MM.1S (cell line): ENCODE data around the gene PYGB.

ENCODE experiments used
- DNase-seq: peaks from one replicate; pipeline ENCODE4 v3.0.0-alpha.2; 2015
- H2AFZ ChIP-seq: fragments of 300-600 bp; sonication (generic); 2 replicates; pipeline ENCODE4 v1.6.0; 2016; ENCODE audit warnings: antibody characterized with exemption, low read length
- H3F3A ChIP-seq: fragments of 300-600 bp; sonication (generic); 2 replicates; pipeline ENCODE4 v1.6.1; 2016; ENCODE audit warnings: mild to moderate bottlenecking, antibody characterized with exemption, low read length, moderate library complexity, mixed read lengths; ENCODE audit not compliant: insufficient read depth
- H3K27ac ChIP-seq: fragments of 300-600 bp; sonication (generic); 2 replicates; pipeline ENCODE4 v1.5.1; 2016; ENCODE audit warnings: mild to moderate bottlenecking, low read length
- H3K27me3 ChIP-seq: fragments of 300-600 bp; sonication (generic); replicated peaks from 2 replicates; pipeline ENCODE4 v1.6.0; 2016; ENCODE audit warnings: low read length; ENCODE audit not compliant: insufficient read depth
- H3K36me3 ChIP-seq: fragments of 300-600 bp; sonication (generic); replicated peaks from 2 replicates; pipeline ENCODE4 v1.6.1; 2016; ENCODE audit warnings: mild to moderate bottlenecking, low read length, mixed read lengths; ENCODE audit not compliant: insufficient read depth
- H3K4me1 ChIP-seq: fragments of 300-600 bp; sonication (generic); 2 replicates; pipeline ENCODE4 v1.6.1; 2016; ENCODE audit warnings: low read length, mixed read lengths
- H3K4me2 ChIP-seq: fragments of 300-600 bp; sonication (generic); 2 replicates; pipeline ENCODE4 v1.6.0; 2016; ENCODE audit warnings: low read depth, low read length
- H3K4me3 ChIP-seq: fragments of 300-600 bp; sonication (generic); 2 replicates; pipeline ENCODE4 v1.5.1; 2016; ENCODE audit warnings: low read length, mixed read lengths
- H3K79me2 ChIP-seq: fragments of 300-600 bp; sonication (generic); 2 replicates; pipeline ENCODE4 v1.6.1; 2016; ENCODE audit warnings: mixed run types, low read length, mixed read lengths
- H3K9ac ChIP-seq: fragments of 300-600 bp; sonication (generic); 2 replicates; pipeline ENCODE4 v1.6.1; 2016; ENCODE audit warnings: low read length, mixed read lengths
- H3K9me2 ChIP-seq: fragments of 300-600 bp; sonication (generic); replicated peaks from 2 replicates; pipeline ENCODE4 v1.6.1; 2016; ENCODE audit warnings: mild to moderate bottlenecking, low read length, mixed read lengths; ENCODE audit not compliant: insufficient read depth
- H3K9me3 ChIP-seq: fragments of 300-600 bp; sonication (generic); replicated peaks from 2 replicates; pipeline ENCODE4 v1.6.1; 2016; ENCODE audit warnings: mild to moderate bottlenecking, low read length, mixed read lengths; ENCODE audit not compliant: insufficient read depth
- H4K20me1 ChIP-seq: fragments of 300-600 bp; sonication (generic); 2 replicates; pipeline ENCODE4 v1.6.1; 2016; ENCODE audit warnings: mild to moderate bottlenecking, low read length, moderate library complexity, mixed read lengths; ENCODE audit not compliant: insufficient read depth
- EZH2 ChIP-seq: fragments of 300-600 bp; sonication (generic); optimal IDR thresholded peaks from 2 replicates; pipeline ENCODE3; 2017; ENCODE audit warnings: low read depth, mild to moderate bottlenecking, antibody characterized with exemption, low read length, mixed read lengths
- EZH2phosphoT487 ChIP-seq: fragments of 300-600 bp; sonication (generic); IDR thresholded peaks from 2 replicates; pipeline ENCODE4 v1.6.1; 2018; ENCODE audit warnings: antibody characterized with exemption, low read length
- TF ChIP-seq, protein P1 (sequence below): fragments of 300-600 bp; sonication (generic); IDR thresholded peaks from 2 replicates; pipeline ENCODE4 v1.5.1; 2016; ENCODE audit warnings: antibody characterized with exemption, low read length, mixed read lengths

The PYGB gene

GRCh38 chr20:25282034-25282781 lies 34.3 kb downstream of the PYGB start:
- DNase-seq: peak; percentile 60
- Histone ChIP-seq H3K4me2 (peak overlapping the region; percentile 60), H3K9me2 (no peaks in the 10 kb centered on the region), H3K9ac (peak overlapping the region; percentile 61), H3K9me3 (no peaks in the 10 kb centered on the region), H3K4me1 (peaks cover 25% of the 10 kb centered on the region), H3K4me3 (peak overlapping the region; percentile 26), H3K27me3 (no peaks in the 10 kb centered on the region), H3K36me3 (no peaks in the 10 kb centered on the region; the same call in none of the 2 replicates), H3F3A (peaks cover 13% of the 10 kb centered on the region), H3K79me2 (peaks cover 39% of the 10 kb centered on the region), H4K20me1 (no peaks in the 10 kb centered on the region), H3K27ac (peak overlapping the region; percentile 93), H2AFZ (no peak overlapping the region)
- TF ChIP-seq EZH2phosphoT487 (no peak), EZH2 (no peak)
- TF ChIP-seq, protein P1, sequence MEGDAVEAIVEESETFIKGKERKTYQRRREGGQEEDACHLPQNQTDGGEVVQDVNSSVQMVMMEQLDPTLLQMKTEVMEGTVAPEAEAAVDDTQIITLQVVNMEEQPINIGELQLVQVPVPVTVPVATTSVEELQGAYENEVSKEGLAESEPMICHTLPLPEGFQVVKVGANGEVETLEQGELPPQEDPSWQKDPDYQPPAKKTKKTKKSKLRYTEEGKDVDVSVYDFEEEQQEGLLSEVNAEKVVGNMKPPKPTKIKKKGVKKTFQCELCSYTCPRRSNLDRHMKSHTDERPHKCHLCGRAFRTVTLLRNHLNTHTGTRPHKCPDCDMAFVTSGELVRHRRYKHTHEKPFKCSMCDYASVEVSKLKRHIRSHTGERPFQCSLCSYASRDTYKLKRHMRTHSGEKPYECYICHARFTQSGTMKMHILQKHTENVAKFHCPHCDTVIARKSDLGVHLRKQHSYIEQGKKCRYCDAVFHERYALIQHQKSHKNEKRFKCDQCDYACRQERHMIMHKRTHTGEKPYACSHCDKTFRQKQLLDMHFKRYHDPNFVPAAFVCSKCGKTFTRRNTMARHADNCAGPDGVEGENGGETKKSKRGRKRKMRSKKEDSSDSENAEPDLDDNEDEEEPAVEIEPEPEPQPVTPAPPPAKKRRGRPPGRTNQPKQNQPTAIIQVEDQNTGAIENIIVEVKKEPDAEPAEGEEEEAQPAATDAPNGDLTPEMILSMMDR: no peak

- no peak overlapping the region for H2AFZ ChIP-seq
- H3K4me1 ChIP-seq: peaks cover 26% of the 10 kb centered on the region
- H3K9ac ChIP-seq: peak overlapping the region; percentile 61
- H3K4me2 ChIP-seq: peak overlapping the region; percentile 60
- no peaks in the 10 kb centered on the region; the same call in 1 of the 2 replicates for H3K36me3 ChIP-seq
- H3F3A ChIP-seq: peaks cover 13% of the 10 kb centered on the region
- H3K27me3 ChIP-seq: no peaks in the 10 kb centered on the region
- TF ChIP-seq EZH2 (no peak), EZH2phosphoT487 (no peak)
- TF ChIP-seq, protein P1: no peak
- H3K9me2 ChIP-seq: no peaks in the 10 kb centered on the region
- H3K4me3 ChIP-seq: peak overlapping the region; percentile 26
- no peaks in the 10 kb centered on the region for H3K9me3 ChIP-seq
- DNase-seq: no peak
- H3K79me2 ChIP-seq: peaks cover 39% of the 10 kb centered on the region
- H4K20me1 ChIP-seq: no peaks in the 10 kb centered on the region
- H3K27ac ChIP-seq: peak overlapping the region; percentile 93
Measured at GRCh38 chr20:25282796-25283195, 34.9 kb downstream of the PYGB start.

DNA sequence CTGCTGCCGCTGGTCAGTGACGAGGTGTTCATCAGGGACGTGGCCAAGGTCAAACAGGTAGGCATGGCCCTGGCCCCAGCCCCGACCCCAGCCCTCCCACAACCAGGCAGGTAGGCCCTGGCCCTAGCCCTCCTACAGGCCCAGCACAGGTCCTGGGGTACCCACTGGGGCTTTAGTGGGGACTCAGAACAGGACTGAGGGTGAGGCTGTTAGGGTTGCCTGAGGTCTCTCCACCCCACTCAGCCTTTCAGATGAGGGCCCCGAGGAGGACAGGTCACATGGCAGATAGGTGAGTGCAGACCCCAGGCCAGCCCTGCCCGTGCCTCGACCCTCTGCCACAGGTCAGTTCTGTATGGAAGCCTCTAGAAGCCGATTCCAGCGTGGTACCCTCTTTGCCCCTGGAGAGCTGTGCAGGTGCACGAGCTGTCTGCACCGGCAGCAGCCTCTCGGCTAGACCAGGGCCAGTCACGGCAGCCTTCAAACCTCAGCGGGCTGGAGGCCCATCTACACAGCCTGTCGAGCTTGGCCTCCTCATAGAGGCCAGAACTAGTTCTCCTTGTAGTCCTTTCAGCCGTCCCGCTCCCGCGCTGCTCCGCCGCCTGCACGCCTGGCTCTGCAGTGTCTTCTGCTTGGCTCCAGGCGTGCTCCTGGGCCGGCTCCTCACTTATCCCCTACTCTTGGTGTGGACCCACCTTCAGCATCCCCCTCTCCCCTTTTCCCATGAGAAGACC lies 35.5 kb downstream of the PYGB start:
- Histone ChIP-seq H4K20me1 (no peaks in the 10 kb centered on the region), H3K27me3 (no peaks in the 10 kb centered on the region), H3K4me3 (peak overlapping the region; percentile 26; the same call in 1 of the 2 replicates), H3F3A (peaks cover 14% of the 10 kb centered on the region), H3K4me1 (peaks cover 32% of the 10 kb centered on the region), H3K79me2 (peaks cover 39% of the 10 kb centered on the region), H3K4me2 (no peak overlapping the region), H3K36me3 (no peaks in the 10 kb centered on the region; the same call in 1 of the 2 replicates), H2AFZ (no peak overlapping the region), H3K9me3 (no peaks in the 10 kb centered on the region), H3K9me2 (no peaks in the 10 kb centered on the region), H3K27ac (peak overlapping the region; percentile 93; the same call in 1 of the 2 replicates), H3K9ac (peak overlapping the region; percentile 61; the same call in 1 of the 2 replicates)
- TF ChIP-seq EZH2 (no peak), EZH2phosphoT487 (no peak)
- TF ChIP-seq, protein P1: no peak
- DNase-seq: no peak
